K562 (cell line): ENCODE measurements around the gene MRRF. TPM values are rescaled to one million over a fixed set of nuclear protein-coding genes. Genes with fewer than 3 reads are reported as not detected.

Experiments
- ATAC-seq: fragments of 200-7000 bp; cut with Tn5 transposase; 3 replicates; pipeline ENCODE4 v1.9.1; 2020; ENCODE audit warnings: moderate library complexity
- BruUV-seq: library from RNA; stranded (reverse); fragments of 400-500 nt; replicated peaks from 2 replicates; lab custom pipeline; 2021; lab: Mats Ljungman, UMichigan
- CTCF ChIA-PET: fragments of 300-600 bp; formaldehyde crosslinking; extraction: SDS; loops from one replicate; lab custom pipeline; 2021; ENCODE audit warnings: low intra/inter-chr PET ratio; lab: Yijun Ruan, JAX
- POLR2A ChIA-PET: fragments of 300-600, 350-650 bp; sonication (Branson Sonifier 250); formaldehyde crosslinking; extraction: SDS; loops from one replicate; lab custom pipeline; 2021; ENCODE audit warnings: antibody characterized with exemption, inconsistent platforms; lab: Yijun Ruan, JAX
- DNase-seq, 4 experiments: peaks; one replicate each; pipeline versions ENCODE4 v3.0.0 to v3.0.0-alpha.2; 2011 to 2018; ENCODE audit warnings: low spot score in 3 of 4, mixed read lengths in 3 of 4; ENCODE audit errors: extremely low read depth in 1 of 4
- FAIRE-seq: peaks from 2 replicates; lab custom pipeline; 2011; peaks lifted over from hg19 to GRCh38; lab: Jason Lieb, UNC
- H2AFZ ChIP-seq: 2 replicates; pipeline ENCODE4 v1.6.0; 2011; ENCODE audit warnings: low read depth, low read length, control low read depth, inconsistent platforms
- H3K27ac ChIP-seq: fragments of 200-600 bp; 3 replicates; pipeline ENCODE4 v1.8.0; 2011; ENCODE audit warnings: low read depth, mild to moderate bottlenecking, control low read depth, inconsistent platforms, low read length, moderate library complexity, mixed read lengths; ENCODE audit errors: extremely low read depth
- H3K27me3 ChIP-seq, 2 experiments: fragments of 300-600 bp in 1 of 2; 2 replicates in 1 of 2; 3 replicates in 1 of 2; pipeline versions ENCODE4 v1.6.0 to v1.8.0; 2011; ENCODE audit warnings: inconsistent platforms in 2 of 2, low read length in 2 of 2, mild to moderate bottlenecking in 1 of 2, mixed read lengths in 1 of 2, moderate library complexity in 1 of 2; ENCODE audit not compliant: control insufficient read depth in 2 of 2, insufficient read depth in 2 of 2
- H3K36me3 ChIP-seq: fragments of 300-600 bp; 3 replicates; pipeline ENCODE4 v1.8.0; 2011; ENCODE audit warnings: mild to moderate bottlenecking, low read length, inconsistent platforms; ENCODE audit not compliant: control insufficient read depth, insufficient read depth
- H3K4me1 ChIP-seq, 2 experiments: fragments of 200-600 bp in 1 of 2; replicated peaks in 1 of 2; 2 replicates in 1 of 2; 3 replicates in 1 of 2; pipeline versions ENCODE4 v1.5.1 to v1.8.0; 2011; ENCODE audit warnings: inconsistent platforms in 2 of 2, low read length in 2 of 2, mild to moderate bottlenecking in 1 of 2, mixed read lengths in 1 of 2, moderate library complexity in 1 of 2; ENCODE audit not compliant: control insufficient read depth in 2 of 2, insufficient read depth in 2 of 2
- H3K4me2 ChIP-seq: 2 replicates; pipeline ENCODE4 v1.6.1; 2011; ENCODE audit warnings: low read length, control low read depth, inconsistent platforms, mixed read lengths; ENCODE audit not compliant: insufficient read depth
- H3K4me3 ChIP-seq: fragments of 200-600 bp; sonication (generic), shearing (Covaris generic); 2 replicates; pipeline ENCODE4 v1.5.1; 2016; ENCODE audit warnings: control low read depth, inconsistent platforms
- H3K79me2 ChIP-seq: fragments of 200-600 bp; 3 replicates; pipeline ENCODE4 v1.8.0; 2011; ENCODE audit warnings: low read length, inconsistent platforms; ENCODE audit not compliant: control insufficient read depth, insufficient read depth
- H3K9ac ChIP-seq, 2 experiments: 2 replicates each; pipeline versions ENCODE4 v1.6.0 to v1.6.1; 2011; ENCODE audit warnings: low read depth in 2 of 2, low read length in 2 of 2, control low read depth in 1 of 2, inconsistent platforms in 1 of 2, mild to moderate bottlenecking in 1 of 2, mixed read lengths in 1 of 2; ENCODE audit not compliant: insufficient read depth in 1 of 2
- H3K9me1 ChIP-seq: one replicate; pipeline ENCODE4 v1.6.0; 2011; ENCODE audit warnings: inconsistent platforms, mild to moderate bottlenecking, low read length, moderate library complexity; ENCODE audit not compliant: control insufficient read depth, insufficient read depth
- H3K9me3 ChIP-seq: replicated peaks from 2 replicates; pipeline ENCODE4 v1.5.1; 2011; ENCODE audit warnings: low read depth, low read length, inconsistent platforms; ENCODE audit not compliant: control insufficient read depth, insufficient read depth
- H4K20me1 ChIP-seq: replicated peaks from 2 replicates; pipeline ENCODE4 v1.6.1; 2011; ENCODE audit warnings: low read length, inconsistent platforms, mixed read lengths; ENCODE audit not compliant: control insufficient read depth, insufficient read depth
- ADNP ChIP-seq: fragments of 200-800 bp; sonication (Bioruptor generic); IDR thresholded peaks from 2 replicates; pipeline ENCODE4 v1.6.1; 2016; ENCODE audit warnings: missing genetic modification characterization, missing compliant biosample characterization
- BCOR ChIP-seq: fragments of 450-650 bp; IDR thresholded peaks from 2 replicates; pipeline ENCODE4 v1.6.1; 2016
- CHD4 ChIP-seq: fragments of 200-600 bp; sonication (generic); IDR thresholded peaks from 3 replicates; pipeline ENCODE4 v1.6.1; 2012; ENCODE audit warnings: low read depth, mild to moderate bottlenecking, mixed read lengths, low read length, inconsistent platforms; ENCODE audit not compliant: insufficient read depth, insufficient replicate concordance, poor library complexity, severe bottlenecking
- FOXJ3 ChIP-seq: sonication (generic); formaldehyde crosslinking; IDR thresholded peaks from 2 replicates; pipeline ENCODE4 v1.4.0; 2020; ENCODE audit warnings: mild to moderate bottlenecking, missing genetic modification reagents
- HDAC2 ChIP-seq: fragments of 450-650 bp; IDR thresholded peaks from 2 replicates; pipeline ENCODE4 v1.6.1; 2016; ENCODE audit warnings: mild to moderate bottlenecking
- KDM1A ChIP-seq, 2 experiments: fragments of 450-650 bp; IDR thresholded peaks; 2 replicates each; pipeline ENCODE4 v1.6.1; 2016; ENCODE audit warnings: mild to moderate bottlenecking in 2 of 2
- RBM25 ChIP-seq: fragments of 200-400 bp; formaldehyde crosslinking; IDR thresholded peaks from 2 replicates; pipeline ENCODE4 v1.6.1; 2018; ENCODE audit warnings: low read length, low read depth, moderate library complexity; ENCODE audit not compliant: severe bottlenecking
- RCOR1 ChIP-seq, 2 experiments: IDR thresholded peaks; 2 replicates each; pipeline ENCODE4 v1.6.1; 2012; ENCODE audit warnings: low read depth in 2 of 2, low read length in 2 of 2, borderline replicate concordance in 1 of 2, improper control_type of control experiment in 1 of 2
- ZFX ChIP-seq: sonication (generic); formaldehyde crosslinking; IDR thresholded peaks from 2 replicates; pipeline ENCODE4 v1.8.0; 2022; ENCODE audit warnings: mild to moderate bottlenecking, missing genetic modification reagents, moderate library complexity
- ZNF143 ChIP-seq: sonication (generic); formaldehyde crosslinking; IDR thresholded peaks from 2 replicates; pipeline ENCODE4 v1.9.0; 2022; ENCODE audit warnings: mild to moderate bottlenecking, missing genetic modification reagents
- whole genome bisulfite sequencing: fragments of 100-300 bp; shearing (Covaris generic); methylation state at CpG from one replicate; pipeline ENCODE4 v1.1.6; 2016; ENCODE audit warnings: low coverage, mixed read lengths; ENCODE audit not compliant: insufficient coverage; ENCODE audit errors: missing lambda C conversion rate; 5-methylcytosine and 5-hydroxymethylcytosine counted together
- in situ Hi-C: fragments of 300-500 bp; cut with MboI; formaldehyde crosslinking; loops from 4 replicates; pipeline ENCODE4 v1.15.0; 2018; ENCODE audit warnings: inconsistent platforms, mixed read lengths
- intact Hi-C: fragments of 100-400 bp; cut with micrococcal nuclease; formaldehyde crosslinking; loops from 2 replicates; pipeline ENCODE4 v1.14.2; 2022
- polyA plus RNA-seq, 8 experiments: library from polyadenylated mRNA; depleted of rRNA in 4 of 8; stranded (reverse) in 5 of 8; unstranded in 3 of 8; fragments of >200 nt; fragmentation: Nextera tagmentation in 2 of 8; fragmentation: Illumina TruSeq in 1 of 8; extraction: Ambion mirVana in 2 of 8; extraction: Trizol in 1 of 8; gene quantifications; 2 replicates each; pipeline versions ENCODE4 v1.2.1 to v1.2.3, GENCODE V29; 2011 to 2014; ENCODE audit warnings: inconsistent platforms in 1 of 8, missing spikeins in 1 of 8
- total RNA-seq, 7 experiments: library from RNA; depleted of rRNA in 6 of 7; stranded (reverse); fragments of >200 nt in 6 of 7; fragmentation: Illumina TruSeq in 2 of 7; extraction: Trizol in 2 of 7; gene quantifications; 2 replicates each; pipeline versions ENCODE4 v1.2.1 to v1.2.3, GENCODE V29; 2011 to 2021; ENCODE audit warnings: low replicate concordance in 1 of 7

MRRF gene
- total and polyA plus RNA-seq, 9 of the 15 experiments (the other 6 are each of a cell fraction or from before 2014, with no cell fraction given): 55.0 to 105 (median 81.2) TPM

DNA sequence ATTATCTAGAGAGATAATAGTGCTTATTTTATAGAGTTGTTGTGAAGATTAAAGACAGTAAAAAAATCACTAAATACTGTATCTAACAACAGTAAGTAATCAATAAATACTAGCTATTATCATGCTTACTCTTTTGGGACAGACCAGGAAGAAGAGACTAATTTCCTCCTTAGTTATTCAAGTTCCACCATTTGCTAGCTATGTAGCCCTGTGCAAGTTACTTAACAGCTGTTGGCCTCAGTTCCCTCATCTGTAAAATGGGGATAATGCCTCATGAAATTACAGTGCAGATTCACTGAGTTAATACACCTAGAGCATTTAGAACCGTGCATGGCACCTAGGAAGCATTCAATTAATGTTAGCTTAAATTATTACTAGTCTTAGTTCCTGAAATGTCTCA lies 2.6 kb upstream of the MRRF start:
- in situ Hi-C loops: no loop called here
- peaks cover 72% of the 10 kb centered on the region for H3K36me3 ChIP-seq
- H3K4me2 ChIP-seq: no peak overlapping the region
- FAIRE-seq (no peak), ATAC-seq (no peak), DNase-seq (no peak)
- BruUV-seq: no TSS peak
- ChIA-PET CTCF (no interaction called here), POLR2A (interaction anchor here (0.6 kb wide), 1 partner anchor 1436 kb away, joined by 3 read pairs; no protein-coding TSS in a partner anchor)
- intact Hi-C loops: loop anchor here (5.0 kb wide), 1 partner anchor 105 kb away; the partner anchor contains the start of genes MORN5 and NDUFA8
- 35% methylated on average over 1 of the region's 1 CpG for WGBS
- H4K20me1 ChIP-seq: no peaks in the 10 kb centered on the region
- H3K27ac ChIP-seq: no peak overlapping the region
- no peak overlapping the region for H3K4me3 ChIP-seq
- peaks cover 71% of the 10 kb centered on the region for H3K79me2 ChIP-seq
- H3K4me1 ChIP-seq: peaks cover 2 to 26% of the 10 kb centered on the region in 2 experiments; a peak in 3 of 5 replicates
- no peak overlapping the region for H3K9ac ChIP-seq
- H2AFZ ChIP-seq: no peak overlapping the region
- H3K9me3 ChIP-seq: no peaks in the 10 kb centered on the region
- 0 out of 4 replicates have a peak, but pooled peaks of 1 of the 2 experiments have one; percentile 28 for TF ChIP-seq RCOR1 (IDR thresholded peaks at IDR 0.05; ENCODE audit: borderline replicate concordance in 1 of 2, low read depth in 2 of 2, low read length in 2 of 2)
- TF ChIP-seq ADNP (tag): peak; percentile 77; the same call in 1 of the 2 replicates
- TF ChIP-seq ZFX: no peak
- TF ChIP-seq KDM1A (IDR thresholded peaks at IDR 0.05): peak; percentile 66 to 77; a peak in 3 of 4 replicates
- no peak for TF ChIP-seq FOXJ3 (CRISPR knock-in tag)
- peak; percentile 48; the same call in 1 of the 2 replicates for TF ChIP-seq HDAC2
- TF ChIP-seq ZNF143: no peak
- peak; percentile 90 for TF ChIP-seq BCOR
- TF ChIP-seq RBM25: peak; percentile 98
- TF ChIP-seq CHD4: peak; percentile 57
- H3K9me1 ChIP-seq: no peaks in the 10 kb centered on the region
- no peaks in the 10 kb centered on the region for H3K27me3 ChIP-seq
